DOHH2 (cell line): ENCODE measurements around the gene PTMS.

Experiments used
- CTCF ChIP-seq: fragments of 200-600 bp; sonication (generic); IDR thresholded peaks from one replicate; pipeline ENCODE4 v1.5.1; 2014; ENCODE audit warnings: antibody characterized with exemption, mild to moderate bottlenecking, low read depth, low read length; ENCODE audit not compliant: poor library complexity, severe bottlenecking
- EZH2phosphoT487 ChIP-seq: fragments of 200-600 bp; sonication (generic); IDR thresholded peaks from 2 replicates; pipeline ENCODE4 v1.6.1; 2017; ENCODE audit warnings: borderline replicate concordance, mild to moderate bottlenecking, antibody characterized with exemption, low read length, moderate library complexity, mixed read lengths

DNA sequence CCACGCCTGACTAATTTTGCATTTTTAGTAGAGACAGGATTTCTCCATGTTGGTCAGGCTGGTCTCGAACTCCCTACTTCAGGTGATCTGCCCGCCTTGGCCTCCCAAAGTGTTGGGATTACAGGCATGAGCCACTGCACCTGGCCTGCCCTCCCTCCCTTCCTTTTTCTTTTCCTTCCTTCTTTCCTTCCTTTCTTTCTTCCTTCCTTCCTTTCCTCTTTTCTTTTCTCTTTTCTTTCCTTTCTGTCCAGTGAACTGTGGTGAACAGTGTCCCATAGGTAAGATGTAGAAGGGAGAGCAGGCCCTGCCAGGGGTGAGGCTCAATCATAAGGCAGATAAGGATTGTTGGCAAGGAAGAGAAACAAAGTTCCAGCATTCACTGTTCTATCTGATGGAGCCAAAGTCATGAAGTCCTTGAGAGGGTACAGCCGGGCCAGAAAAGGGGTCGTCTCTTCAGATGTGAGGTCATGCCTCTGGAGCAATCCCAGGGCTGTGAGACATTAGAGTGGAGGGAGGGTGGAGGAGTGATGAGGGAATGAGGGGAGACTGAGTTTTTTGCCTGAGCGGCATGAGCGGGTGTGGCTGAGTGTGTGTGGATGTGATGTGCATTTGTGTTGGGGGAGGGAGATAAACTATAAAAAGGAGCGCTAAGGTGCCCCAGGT is 9.0 kb upstream of the PTMS start:
- TF ChIP-seq CTCF (no peak), EZH2phosphoT487 (no peak)
